SK-N-MC (cell line): Measurements from ENCODE around the gene C19orf44.

Source experiments
- EZH2 ChIP-seq: fragments of 200-600 bp; sonication (generic); IDR thresholded peaks from one replicate; pipeline ENCODE4 v1.6.1; 2017; ENCODE audit warnings: antibody characterized with exemption
- FOXP2 ChIP-seq: optimal IDR thresholded peaks from 2 replicates; pipeline ENCODE3; 2011; ENCODE audit warnings: mild to moderate bottlenecking, moderate library complexity; ENCODE audit not compliant: insufficient read depth; ENCODE audit errors: extremely low read length, control extremely low read depth
- POLR2AphosphoS5 ChIP-seq: IDR thresholded peaks from 2 replicates; pipeline ENCODE4 v1.6.1; 2012; ENCODE audit warnings: mild to moderate bottlenecking, low read depth, low read length, borderline replicate concordance

DNA sequence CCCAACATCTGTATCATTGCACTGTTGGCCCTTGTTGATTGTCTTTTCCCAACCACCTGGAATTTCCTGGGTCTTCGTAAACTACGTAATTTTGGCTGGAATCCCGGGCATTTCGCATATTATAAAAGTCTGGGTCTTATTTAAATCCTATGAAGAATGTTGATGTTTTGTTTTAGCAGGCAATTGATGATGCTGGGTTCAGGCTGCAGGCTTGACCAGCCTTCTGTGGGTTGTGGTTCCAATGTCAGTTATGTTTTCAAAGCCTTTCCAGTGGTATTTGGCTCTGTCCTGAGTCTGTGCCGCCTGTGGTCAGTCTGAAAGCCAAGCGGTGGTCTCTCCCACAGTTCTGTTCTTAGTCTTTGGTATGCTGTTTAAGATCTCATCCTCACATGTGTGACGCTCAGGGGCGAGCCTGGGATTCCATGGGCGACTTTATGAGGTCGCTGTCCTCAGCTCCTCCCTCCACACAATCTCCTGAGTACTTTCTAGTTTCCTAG lies 63.6 kb downstream of the C19orf44 start:
- TF ChIP-seq EZH2: no peak
- TF ChIP-seq POLR2AphosphoS5: no peak
- no peak for TF ChIP-seq FOXP2
